ENCODE measurements around the gene ACTRT3. TPM values are rescaled to one million over a fixed set of nuclear protein-coding genes. Genes with fewer than 3 reads are reported as not detected.
"Not testable (repeated sequence)": the region's sequence is repeated elsewhere in the genome, so short reads cannot be mapped to it uniquely, and the experiment has no call there.

The ACTRT3 gene
- total RNA-seq, 1 experiment from 2014 or later = 1.7 TPM

- Histone ChIP-seq H3K27ac (ENCODE audit: low read length) (no peak overlapping the region), H3K27me3 (ENCODE audit: control insufficient read depth, insufficient read depth, low read length) (peaks cover 34% of the 10 kb centered on the region), H3K4me3 (ENCODE audit: low read depth in 2 of 2, low read length in 2 of 2) (no peak overlapping the region), H3K4me1 (ENCODE audit: control insufficient read depth, insufficient read depth, low read length) (no peaks in the 10 kb centered on the region), H3K9me3 (ENCODE audit: control insufficient read depth, insufficient read depth, low read depth, low read length) (no peaks in the 10 kb centered on the region), H3K36me3 (ENCODE audit: control insufficient read depth, insufficient read depth, low read length) (no peaks in the 10 kb centered on the region)
- intact Hi-C loops (cut with micrococcal nuclease; ENCODE audit: unreplicated experiment) (loop anchor here (1.0 to 5.0 kb wide), 2 partner anchors 597 to 611 kb away; no protein-coding TSS in a partner anchor), in situ Hi-C loops (cut with HindIII; ENCODE audit: low pct_unique_long_range_greater_than_20kb, low sequenced_read_pairs) (no loop called here)
- no peak for DNase-seq (ENCODE audit: low read depth, low spot score)
- POLR2A ChIA-PET = interaction anchor here (0.7 kb wide), 1 partner anchor 714 kb away, joined by 3 read pairs; no protein-coding TSS in a partner anchor
- CTCF ChIA-PET = interaction anchor here (1.1 kb wide), 1 partner anchor 80 kb away, joined by 3 read pairs; no protein-coding TSS in a partner anchor
- BruUV-seq (replicated peaks) = no TSS peak
- TF ChIP-seq REST (IDR thresholded peaks at IDR 0.05; ENCODE audit: insufficient read depth in 1 of 2, low read depth in 2 of 2, low read length in 1 of 2) (no peak), SIN3A (IDR thresholded peaks at IDR 0.05; ENCODE audit: borderline replicate concordance, insufficient read depth, low read depth, low read length) (no peak), CTCF (IDR thresholded peaks at IDR 0.05) (peak; percentile 55; the same call in 1 of the 2 replicates), TCF7L2 (IDR thresholded peaks at IDR 0.05; ENCODE audit: low read depth, low read length) (no peak)
- no peak for ATAC-seq
Observed at GRCh38 chr3:169744366-169745054, 24.9 kb downstream of the ACTRT3 start.

GRCh38 chr3:169739067-169739466 lies 30.3 kb downstream of the ACTRT3 start:
- H3K4me3 ChIP-seq (ENCODE audit: low read depth in 2 of 2, low read length in 2 of 2) = no peak overlapping the region
- no peak for TF ChIP-seq POLR2AphosphoS5 (IDR thresholded peaks at IDR 0.05; ENCODE audit: low read depth, low read length)
- TF ChIP-seq SIN3A (IDR thresholded peaks at IDR 0.05; ENCODE audit: borderline replicate concordance, insufficient read depth, low read depth, low read length) = no peak
- TF ChIP-seq CTCF (IDR thresholded peaks at IDR 0.05) = no peak
- TF ChIP-seq TCF7L2 (IDR thresholded peaks at IDR 0.05; ENCODE audit: low read depth, low read length) = no peak
- no peak for TF ChIP-seq REST (IDR thresholded peaks at IDR 0.05; ENCODE audit: insufficient read depth in 1 of 2, low read depth in 2 of 2, low read length in 1 of 2)
- ChIA-PET CTCF (interaction anchor here (0.7 kb wide), 1 partner anchor 449 kb away, joined by 8 read pairs; no protein-coding TSS in a partner anchor), POLR2A (interaction anchor here (0.6 kb wide), 1 partner anchor 32 kb away, joined by 7 read pairs; no protein-coding TSS in a partner anchor)
- no peaks in the 10 kb centered on the region for H3K9me3 ChIP-seq (ENCODE audit: control insufficient read depth, insufficient read depth, low read depth, low read length)
- in situ Hi-C loops (cut with HindIII; ENCODE audit: low pct_unique_long_range_greater_than_20kb, low sequenced_read_pairs) = no loop called here
- no peaks in the 10 kb centered on the region for H3K4me1 ChIP-seq (ENCODE audit: control insufficient read depth, insufficient read depth, low read length)
- ATAC-seq (no peak), DNase-seq (ENCODE audit: low read depth, low spot score) (no peak)
- H3K36me3 ChIP-seq (ENCODE audit: control insufficient read depth, insufficient read depth, low read length) = no peaks in the 10 kb centered on the region
- H3K27ac ChIP-seq (ENCODE audit: low read length) = no peak overlapping the region
- peaks cover 7% of the 10 kb centered on the region; the same call in 1 of the 2 replicates for H3K27me3 ChIP-seq (ENCODE audit: control insufficient read depth, insufficient read depth, low read length)
- no TSS peak for BruUV-seq (replicated peaks)
- intact Hi-C loops (cut with micrococcal nuclease; ENCODE audit: unreplicated experiment) = no loop called here

- DNase-seq (ENCODE audit: low read depth, low spot score); H3K27me3 ChIP-seq (ENCODE audit: control insufficient read depth, insufficient read depth, low read length); POLR2A ChIA-PET; H3K36me3 ChIP-seq (ENCODE audit: control insufficient read depth, insufficient read depth, low read length); ATAC-seq; intact Hi-C loops (cut with micrococcal nuclease; ENCODE audit: unreplicated experiment); H3K27ac ChIP-seq (ENCODE audit: low read length); H3K4me3 ChIP-seq (ENCODE audit: low read depth in 2 of 2, low read length in 2 of 2); in situ Hi-C loops (cut with HindIII; ENCODE audit: low pct_unique_long_range_greater_than_20kb, low sequenced_read_pairs); H3K9me3 ChIP-seq (ENCODE audit: control insufficient read depth, insufficient read depth, low read depth, low read length); BruUV-seq (replicated peaks); H3K4me1 ChIP-seq (ENCODE audit: control insufficient read depth, insufficient read depth, low read length); CTCF ChIA-PET: not testable (repeated sequence)
Observed at GRCh38 chr3:169731857-169732256, 37.5 kb downstream of the ACTRT3 start.
